IMR-90 (cell line): ENCODE data around the gene CSTF2T. TPM values are rescaled to one million over a fixed set of nuclear protein-coding genes. Genes with fewer than 3 reads are reported as not detected.
A peak's percentile ranks its signal among the peaks of the same experiment; 100 is the strongest.

ENCODE experiments used
- ATAC-seq: fragments of 200-7000 bp; cut with Tn5 transposase; 2 replicates; pipeline ENCODE4 v1.9.1; 2020; ENCODE audit warnings: low read depth, mild to moderate bottlenecking, moderate library complexity
- BruUV-seq: library from RNA; stranded (reverse); fragments of 400-500 nt; replicated peaks from 2 replicates; lab custom pipeline; 2021; lab: Mats Ljungman, UMichigan
- CTCF ChIA-PET: fragments of 300-600 bp; formaldehyde crosslinking; extraction: SDS; loops from one replicate; lab custom pipeline; 2021; ENCODE audit warnings: antibody characterized with exemption; lab: Yijun Ruan, JAX
- POLR2A ChIA-PET: fragments of 300-600 bp; sonication (Branson Sonifier 250); formaldehyde crosslinking; loops from one replicate; lab custom pipeline; 2022; ENCODE audit warnings: antibody characterized with exemption; ENCODE audit not compliant: unreplicated experiment; lab: Charles Lee
- DNase-seq: peaks from one replicate; pipeline ENCODE4 v3.0.0; 2013
- H2AFZ ChIP-seq: replicated peaks from 2 replicates; pipeline ENCODE3; 2013; ENCODE audit warnings: low read length, mild to moderate bottlenecking; ENCODE audit not compliant: poor library complexity
- H2AK5ac ChIP-seq: 2 replicates; pipeline ENCODE4 v1.6.1; 2013; ENCODE audit warnings: low read depth, low read length, inconsistent platforms
- H2AK9ac ChIP-seq: replicated peaks from 2 replicates; pipeline ENCODE3; 2013; ENCODE audit warnings: mild to moderate bottlenecking, low read depth, low read length, moderate library complexity; ENCODE audit not compliant: poor library complexity
- H2BK120ac ChIP-seq: 2 replicates; pipeline ENCODE4 v1.6.1; 2013; ENCODE audit warnings: low read depth, low read length, inconsistent platforms
- H2BK15ac ChIP-seq: 3 replicates; pipeline ENCODE4 v1.6.1; 2013; ENCODE audit warnings: low read depth, low read length, inconsistent platforms
- H2BK20ac ChIP-seq: 2 replicates; pipeline ENCODE4 v1.6.1; 2013; ENCODE audit warnings: low read depth, mild to moderate bottlenecking, inconsistent platforms, low read length, moderate library complexity
- H2BK5ac ChIP-seq: 2 replicates; pipeline ENCODE4 v1.6.1; 2013; ENCODE audit warnings: mild to moderate bottlenecking, low read depth, low read length, inconsistent platforms; ENCODE audit not compliant: poor library complexity, severe bottlenecking
- H3K14ac ChIP-seq: replicated peaks from 2 replicates; pipeline ENCODE4 v1.6.1; 2013; ENCODE audit warnings: low read depth, low read length, inconsistent platforms
- H3K18ac ChIP-seq: 2 replicates; pipeline ENCODE4 v1.6.1; 2013; ENCODE audit warnings: low read depth, low read length, control low read depth
- H3K23ac ChIP-seq: 2 replicates; pipeline ENCODE4 v1.6.1; 2013; ENCODE audit warnings: low read depth, low read length, inconsistent platforms
- H3K27ac ChIP-seq: 2 replicates; pipeline ENCODE4 v1.5.1; 2013; ENCODE audit warnings: mild to moderate bottlenecking, control low read depth, low read length; ENCODE audit not compliant: insufficient read depth
- H3K27me3 ChIP-seq: 2 replicates; pipeline ENCODE4 v1.6.1; 2013; ENCODE audit warnings: low read length; ENCODE audit not compliant: control insufficient read depth, insufficient read depth
- H3K36me3 ChIP-seq: 2 replicates; pipeline ENCODE4 v1.6.1; 2013; ENCODE audit warnings: low read length, mixed read lengths; ENCODE audit not compliant: control insufficient read depth, insufficient read depth
- H3K4ac ChIP-seq: 2 replicates; pipeline ENCODE4 v1.6.1; 2013; ENCODE audit warnings: low read depth, low read length, inconsistent platforms
- H3K4me1 ChIP-seq: 2 replicates; pipeline ENCODE4 v1.6.1; 2013; ENCODE audit warnings: low read length, mixed read lengths; ENCODE audit not compliant: control insufficient read depth, insufficient read depth
- H3K4me2 ChIP-seq: 2 replicates; pipeline ENCODE4 v1.6.1; 2013; ENCODE audit warnings: low read depth, mild to moderate bottlenecking, control low read depth, low read length, moderate library complexity
- H3K4me3 ChIP-seq: 2 replicates; pipeline ENCODE4 v1.5.1; 2013; ENCODE audit warnings: low read depth, mild to moderate bottlenecking, control low read depth, low read length, moderate library complexity; ENCODE audit not compliant: insufficient read depth
- H3K56ac ChIP-seq: 2 replicates; pipeline ENCODE4 v1.6.1; 2013; ENCODE audit warnings: low read length, inconsistent platforms; ENCODE audit not compliant: insufficient read depth; ENCODE audit errors: extremely low read depth
- H3K79me1 ChIP-seq, 2 experiments: 2 replicates each; pipeline ENCODE4 v1.6.1; 2013; ENCODE audit warnings: low read length in 2 of 2, inconsistent platforms in 1 of 2, low read depth in 1 of 2
- H3K9ac ChIP-seq: 2 replicates; pipeline ENCODE4 v1.6.1; 2013; ENCODE audit warnings: low read depth, low read length, control low read depth
- H3K9me1 ChIP-seq: 2 replicates; pipeline ENCODE4 v1.6.1; 2013; ENCODE audit warnings: low read length, inconsistent platforms; ENCODE audit not compliant: insufficient read depth
- H3K9me3 ChIP-seq: 2 replicates; pipeline ENCODE4 v1.6.1; 2013; ENCODE audit warnings: low read length; ENCODE audit not compliant: control insufficient read depth, insufficient read depth
- H4K20me1 ChIP-seq: 2 replicates; pipeline ENCODE4 v1.6.1; 2013; ENCODE audit warnings: low read length, inconsistent platforms; ENCODE audit not compliant: insufficient read depth
- H4K5ac ChIP-seq: 2 replicates; pipeline ENCODE4 v1.6.1; 2013; ENCODE audit warnings: mild to moderate bottlenecking, low read depth, low read length, control low read depth
- H4K8ac ChIP-seq, 2 experiments: 2 replicates each; pipeline ENCODE4 v1.6.1; 2013; ENCODE audit warnings: low read depth in 2 of 2, low read length in 2 of 2, control low read depth in 1 of 2, inconsistent platforms in 1 of 2
- H4K91ac ChIP-seq: 2 replicates; pipeline ENCODE4 v1.6.1; 2013; ENCODE audit warnings: low read depth, low read length, inconsistent platforms; ENCODE audit not compliant: insufficient read depth
- BHLHE40 ChIP-seq: fragments of 150-350 bp; IDR thresholded peaks from 2 replicates; pipeline ENCODE4 v1.6.1; 2016; ENCODE audit warnings: mild to moderate bottlenecking, low read depth, low read length
- CEBPB ChIP-seq: IDR thresholded peaks from 2 replicates; pipeline ENCODE4 v1.6.1; 2012; ENCODE audit warnings: low read depth, low read length, improper control_type of control experiment
- CHD1 ChIP-seq: IDR thresholded peaks from 2 replicates; pipeline ENCODE4 v1.6.1; 2012; ENCODE audit warnings: low read depth, low read length, improper control_type of control experiment
- FOS ChIP-seq: fragments of 150-350 bp; IDR thresholded peaks from 2 replicates; pipeline ENCODE4 v1.6.1; 2016; ENCODE audit warnings: low read depth, low read length
- MAFK ChIP-seq: IDR thresholded peaks from 2 replicates; pipeline ENCODE4 v1.6.1; 2012; ENCODE audit warnings: low read depth, low read length, improper control_type of control experiment
- MAZ ChIP-seq: IDR thresholded peaks from 2 replicates; pipeline ENCODE4 v1.6.1; 2012; ENCODE audit warnings: low read depth, mild to moderate bottlenecking, low read length, improper control_type of control experiment, moderate library complexity, borderline replicate concordance
- MXI1 ChIP-seq: IDR thresholded peaks from 2 replicates; pipeline ENCODE4 v1.6.1; 2012; ENCODE audit warnings: low read depth, mild to moderate bottlenecking, low read length, moderate library complexity, borderline replicate concordance
- NFE2L2 ChIP-seq: fragments of 150-350 bp; IDR thresholded peaks from 2 replicates; pipeline ENCODE4 v1.6.1; 2016; ENCODE audit warnings: low read depth, mild to moderate bottlenecking, low read length
- POLR2A ChIP-seq: IDR thresholded peaks from 2 replicates; pipeline ENCODE4 v1.6.1; 2012; ENCODE audit warnings: mild to moderate bottlenecking, low read depth, low read length
- RAD21 ChIP-seq: IDR thresholded peaks from 2 replicates; pipeline ENCODE4 v1.6.1; 2012; ENCODE audit warnings: low read length, improper control_type of control experiment
- RCOR1 ChIP-seq: IDR thresholded peaks from 2 replicates; pipeline ENCODE4 v1.6.1; 2012; ENCODE audit warnings: mild to moderate bottlenecking, low read length, improper control_type of control experiment; ENCODE audit not compliant: insufficient replicate concordance
- RFX5 ChIP-seq: IDR thresholded peaks from 2 replicates; pipeline ENCODE4 v1.8.0; 2012; ENCODE audit warnings: low read depth, mild to moderate bottlenecking, low read length, moderate library complexity
- SMC3 ChIP-seq: fragments of 150-350 bp; IDR thresholded peaks from 2 replicates; pipeline ENCODE4 v1.6.1; 2016; ENCODE audit warnings: low read depth, mild to moderate bottlenecking, antibody characterized with exemption, low read length, moderate library complexity
- dilution Hi-C: fragments of 300-500 bp; cut with HindIII; formaldehyde crosslinking; loops from one replicate; pipeline ENCODE4 v1.14.3; 2018; ENCODE audit warnings: low sequenced_read_pairs; ENCODE audit not compliant: unreplicated experiment
- in situ Hi-C: fragments of 300-500 bp; cut with MboI; formaldehyde crosslinking; loops from 3 replicates; pipeline ENCODE4 v1.14.3; 2019; ENCODE audit warnings: low sequenced_read_pairs, inconsistent platforms, mixed read lengths
- intact Hi-C: fragments of 100-400 bp; cut with micrococcal nuclease; formaldehyde crosslinking; loops from 2 replicates; pipeline ENCODE4 v1.10.0; 2022
- polyA plus RNA-seq, 3 experiments: library from polyadenylated mRNA; depleted of rRNA; stranded (reverse); fragments of >200 nt; gene quantifications; 2 replicates each; pipeline ENCODE4 v1.2.3, GENCODE V29; 2012; ENCODE audit warnings: low replicate concordance in 1 of 3
- total RNA-seq: library from RNA; depleted of rRNA; stranded (reverse); fragments of >200 nt; gene quantifications from 2 replicates; pipeline ENCODE4 v1.2.3, GENCODE V29; 2012
- TF ChIP-seq, protein P1 (sequence below): fragments of 150-350 bp; IDR thresholded peaks from 2 replicates; pipeline ENCODE4 v1.6.1; 2017; ENCODE audit warnings: mild to moderate bottlenecking, antibody characterized with exemption, low read length, low read depth
- TF ChIP-seq, protein P2 (sequence below): fragments of 150-350 bp; IDR thresholded peaks from 2 replicates; pipeline ENCODE4 v1.6.1; 2016; ENCODE audit warnings: low read depth, mild to moderate bottlenecking, low read length, moderate library complexity, borderline replicate concordance
- TF ChIP-seq, protein P3 (sequence below): conservative IDR thresholded peaks from 2 replicates; pipeline ENCODE4 v1.5.1; 2012; ENCODE audit warnings: mild to moderate bottlenecking, low read depth, low read length, improper control_type of control experiment

The CSTF2T gene
- total and polyA plus RNA-seq, 2 of the 4 experiments (the other 2 are of a cell fraction), result 7.2 to 18.6 TPM

DNA sequence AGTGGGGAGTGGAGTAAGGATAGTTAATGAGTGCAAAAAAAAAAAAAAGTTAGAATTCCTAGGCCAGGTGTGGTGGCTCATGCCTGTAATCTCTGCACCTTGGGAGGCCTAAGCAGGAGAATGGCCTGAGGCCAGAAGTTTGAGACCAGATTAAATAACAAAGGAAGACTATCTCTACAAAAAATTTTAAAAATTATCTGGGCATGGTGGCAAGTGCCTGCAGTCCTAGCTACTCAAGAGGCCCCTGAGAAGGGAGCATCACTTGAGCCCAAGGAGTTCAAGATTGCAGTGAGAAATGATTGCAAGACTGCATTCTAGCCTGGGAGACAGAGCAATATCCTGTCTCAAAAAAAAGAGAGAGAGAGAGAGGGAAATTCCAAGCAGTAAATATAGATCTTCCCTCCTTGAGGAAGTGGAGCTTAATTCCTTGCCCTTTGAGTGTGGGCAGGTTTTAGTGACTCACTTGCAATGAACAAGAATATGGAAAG, 19.5 kb upstream of the CSTF2T start:
- Histone ChIP-seq H3K9ac (no peak overlapping the region), H3K27ac (no peak overlapping the region), H3K23ac (no peak overlapping the region), H3K18ac (no peak overlapping the region), H2BK5ac (no peak overlapping the region), H3K4me3 (no peak overlapping the region), H2AK5ac (no peak overlapping the region), H3K56ac (no peak overlapping the region), H3K9me1 (peaks cover 3% of the 10 kb centered on the region), H4K20me1 (0 out of 2 replicates have a peak, but pooled peaks cover 3% of the 10 kb centered on the region), H3K79me1 (peaks cover 0 to 6% of the 10 kb centered on the region in 2 experiments; a peak in 1 of 4 replicates), H3K4me1 (peaks cover 5% of the 10 kb centered on the region), H2AK9ac (no peak overlapping the region), H4K8ac (no peak overlapping the region), H3K36me3 (no peaks in the 10 kb centered on the region), H3K9me3 (no peaks in the 10 kb centered on the region), H3K27me3 (no peaks in the 10 kb centered on the region), H2AFZ (no peak overlapping the region), H2BK120ac (no peak overlapping the region), H3K4me2 (no peak overlapping the region), H3K14ac (no peak overlapping the region), H4K91ac (no peak overlapping the region), H2BK20ac (no peak overlapping the region), H2BK15ac (no peak overlapping the region), H3K4ac (no peak overlapping the region), H4K5ac (no peak overlapping the region)
- ChIA-PET POLR2A (interaction anchor here (0.6 kb wide), 1 partner anchor 682 kb away, joined by 4 read pairs; no protein-coding TSS in a partner anchor), CTCF (no interaction called here)
- DNase-seq (peak; percentile 92), ATAC-seq (peak; percentile 87)
- no TSS peak for BruUV-seq
- no peak for TF ChIP-seq RCOR1
- TF ChIP-seq FOS, result 0 out of 2 replicates have a peak, but pooled peaks have one; percentile 14
- no peak for TF ChIP-seq BHLHE40
- no peak for TF ChIP-seq MAZ
- TF ChIP-seq RAD21, result 0 out of 2 replicates have a peak, but pooled peaks have one; percentile 3
- no peak for TF ChIP-seq SMC3
- TF ChIP-seq RFX5, result no peak
- TF ChIP-seq, protein P1, sequence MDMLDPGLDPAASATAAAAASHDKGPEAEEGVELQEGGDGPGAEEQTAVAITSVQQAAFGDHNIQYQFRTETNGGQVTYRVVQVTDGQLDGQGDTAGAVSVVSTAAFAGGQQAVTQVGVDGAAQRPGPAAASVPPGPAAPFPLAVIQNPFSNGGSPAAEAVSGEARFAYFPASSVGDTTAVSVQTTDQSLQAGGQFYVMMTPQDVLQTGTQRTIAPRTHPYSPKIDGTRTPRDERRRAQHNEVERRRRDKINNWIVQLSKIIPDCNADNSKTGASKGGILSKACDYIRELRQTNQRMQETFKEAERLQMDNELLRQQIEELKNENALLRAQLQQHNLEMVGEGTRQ, result no peak
- TF ChIP-seq, protein P2, sequence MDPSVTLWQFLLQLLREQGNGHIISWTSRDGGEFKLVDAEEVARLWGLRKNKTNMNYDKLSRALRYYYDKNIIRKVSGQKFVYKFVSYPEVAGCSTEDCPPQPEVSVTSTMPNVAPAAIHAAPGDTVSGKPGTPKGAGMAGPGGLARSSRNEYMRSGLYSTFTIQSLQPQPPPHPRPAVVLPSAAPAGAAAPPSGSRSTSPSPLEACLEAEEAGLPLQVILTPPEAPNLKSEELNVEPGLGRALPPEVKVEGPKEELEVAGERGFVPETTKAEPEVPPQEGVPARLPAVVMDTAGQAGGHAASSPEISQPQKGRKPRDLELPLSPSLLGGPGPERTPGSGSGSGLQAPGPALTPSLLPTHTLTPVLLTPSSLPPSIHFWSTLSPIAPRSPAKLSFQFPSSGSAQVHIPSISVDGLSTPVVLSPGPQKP, result no peak
- TF ChIP-seq, protein P3, sequence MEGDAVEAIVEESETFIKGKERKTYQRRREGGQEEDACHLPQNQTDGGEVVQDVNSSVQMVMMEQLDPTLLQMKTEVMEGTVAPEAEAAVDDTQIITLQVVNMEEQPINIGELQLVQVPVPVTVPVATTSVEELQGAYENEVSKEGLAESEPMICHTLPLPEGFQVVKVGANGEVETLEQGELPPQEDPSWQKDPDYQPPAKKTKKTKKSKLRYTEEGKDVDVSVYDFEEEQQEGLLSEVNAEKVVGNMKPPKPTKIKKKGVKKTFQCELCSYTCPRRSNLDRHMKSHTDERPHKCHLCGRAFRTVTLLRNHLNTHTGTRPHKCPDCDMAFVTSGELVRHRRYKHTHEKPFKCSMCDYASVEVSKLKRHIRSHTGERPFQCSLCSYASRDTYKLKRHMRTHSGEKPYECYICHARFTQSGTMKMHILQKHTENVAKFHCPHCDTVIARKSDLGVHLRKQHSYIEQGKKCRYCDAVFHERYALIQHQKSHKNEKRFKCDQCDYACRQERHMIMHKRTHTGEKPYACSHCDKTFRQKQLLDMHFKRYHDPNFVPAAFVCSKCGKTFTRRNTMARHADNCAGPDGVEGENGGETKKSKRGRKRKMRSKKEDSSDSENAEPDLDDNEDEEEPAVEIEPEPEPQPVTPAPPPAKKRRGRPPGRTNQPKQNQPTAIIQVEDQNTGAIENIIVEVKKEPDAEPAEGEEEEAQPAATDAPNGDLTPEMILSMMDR, result no peak
- no peak for TF ChIP-seq MAFK
- TF ChIP-seq POLR2A, result no peak
- TF ChIP-seq NFE2L2, result no peak
- no peak for TF ChIP-seq MXI1
- peak; percentile 33 for TF ChIP-seq CEBPB
- no peak for TF ChIP-seq CHD1
- dilution Hi-C loops (no loop called here), intact Hi-C loops (no loop called here), in situ Hi-C loops (no loop called here)
